HG03175 (cell line): Measurements from ENCODE around the gene MSL2.
"Not testable (repeated sequence)": the region's sequence is repeated elsewhere in the genome, so short reads cannot be mapped to it uniquely, and the experiment has no call there.

Source experiments
- ATAC-seq: cut with Tn5 transposase; IDR thresholded peaks from one replicate; pipeline ENCODE4 v1.9.1; 2021; ENCODE audit warnings: mild to moderate bottlenecking, moderate library complexity; ENCODE audit not compliant: unreplicated experiment

The MSL2 gene

GRCh38 chr3:136193278-136194054, 2.7 kb downstream of the MSL2 start:
- no peak for ATAC-seq

- ATAC-seq, result no peak
These were observed 3.3 kb downstream of the MSL2 start for GRCh38 chr3:136192831-136193230.

- not testable (repeated sequence) for ATAC-seq
These were observed 3.9 kb downstream of the MSL2 start for GRCh38 chr3:136192195-136192594.

GRCh38 chr3:136189859-136190617, 6.1 kb downstream of the MSL2 start:
- ATAC-seq, result no peak

GRCh38 chr3:136189043-136189442, 7.1 kb downstream of the MSL2 start:
- no peak for ATAC-seq

- no peak for ATAC-seq
These were observed 8.3 kb downstream of the MSL2 start for GRCh38 chr3:136187868-136188267.

- no peak for ATAC-seq
These were observed 9.3 kb downstream of the MSL2 start for GRCh38 chr3:136186846-136187245.

- ATAC-seq, result peak; percentile 66
These were observed 9.8 kb downstream of the MSL2 start for GRCh38 chr3:136186344-136186743.

GRCh38 chr3:136184703-136185102, 11.4 kb downstream of the MSL2 start:
- ATAC-seq, result no peak

GRCh38 chr3:136181741-136182140, 14.4 kb downstream of the MSL2 start:
- ATAC-seq, result no peak

GRCh38 chr3:136177876-136178275, 18.3 kb downstream of the MSL2 start:
- ATAC-seq, result no peak

- ATAC-seq, result no peak
These were observed 22.1 kb downstream of the MSL2 start for GRCh38 chr3:136173939-136174490.

GRCh38 chr3:136171097-136171542, 25.0 kb downstream of the MSL2 start:
- ATAC-seq, result no peak

GRCh38 chr3:136168236-136168635, 27.9 kb downstream of the MSL2 start:
- not testable (repeated sequence) for ATAC-seq

- no peak for ATAC-seq
These were observed 29.6 kb downstream of the MSL2 start for GRCh38 chr3:136166507-136166906.

- ATAC-seq, result not testable (repeated sequence)
These were observed 32.5 kb downstream of the MSL2 start for GRCh38 chr3:136163607-136164006.

GRCh38 chr3:136162322-136162721, 33.8 kb downstream of the MSL2 start:
- ATAC-seq, result no peak

GRCh38 chr3:136161516-136161915, 34.6 kb downstream of the MSL2 start:
- ATAC-seq, result no peak

- ATAC-seq, result no peak
These were observed 43.2 kb downstream of the MSL2 start for GRCh38 chr3:136152963-136153362.

- no peak for ATAC-seq
These were observed 43.8 kb downstream of the MSL2 start for GRCh38 chr3:136152176-136152843.

- no peak for ATAC-seq
These were observed 44.9 kb downstream of the MSL2 start for GRCh38 chr3:136151219-136151618.
